Prostate gland (tissue), 2 donors: ENCODE measurements around the gene SPRTN.
"Not testable (repeated sequence)": the region's sequence is repeated elsewhere in the genome, so short reads cannot be mapped to it uniquely, and the experiment has no call there.

Source experiments
- CTCF ChIP-seq, 4 experiments: fragments of 200-600 bp in 2 of 4; fragments of 450-650 bp in 2 of 4; sonication (generic) in 2 of 4; IDR thresholded peaks; 1 replicate in 3 of 4; 2 replicates in 1 of 4; pipeline ENCODE4 v1.5.1; 2016 to 2019; ENCODE audit warnings: antibody characterized with exemption in 4 of 4, mild to moderate bottlenecking in 2 of 4, moderate library complexity in 2 of 4
- POLR2A ChIP-seq: fragments of 450-650 bp; IDR thresholded peaks from one replicate; pipeline ENCODE4 v1.6.1; 2016; ENCODE audit warnings: antibody characterized with exemption, mild to moderate bottlenecking

- not testable (repeated sequence) for TF ChIP-seq CTCF (IDR thresholded peaks at IDR 0.05); POLR2A
Measured at GRCh38 chr1:231348856-231349255, 10.8 kb downstream of the SPRTN start.
